Measurements from ENCODE around the gene ZNF664.

ZNF664 gene

GRCh38 chr12:124018539-124018938 lies 45.5 kb downstream of the ZNF664 start:
- H4K20me1 ChIP-seq (ENCODE audit: insufficient read depth, low read length), result no peaks in the 10 kb centered on the region
- no peaks in the 10 kb centered on the region for H3K36me3 ChIP-seq (ENCODE audit: insufficient read depth, low read length)
- no peak for ATAC-seq (ENCODE audit: insufficient read depth, low read depth)
- no peaks in the 10 kb centered on the region for H3K79me2 ChIP-seq (ENCODE audit: insufficient read depth, low read length)
- H2AFZ ChIP-seq (ENCODE audit: low read depth, low read length), result no peak overlapping the region
- TF ChIP-seq EZH2 (IDR thresholded peaks at IDR 0.05; ENCODE audit: borderline replicate concordance, low read depth, low read length, severe bottlenecking), result no peak
- TF ChIP-seq CTCF (IDR thresholded peaks at IDR 0.05; ENCODE audit: borderline replicate concordance, extremely low read depth, low read length, poor library complexity, severe bottlenecking), result no peak
- no peaks in the 10 kb centered on the region for H3K9me3 ChIP-seq (ENCODE audit: insufficient read depth, low read length, severe bottlenecking)
- no peak overlapping the region for H3K9ac ChIP-seq (ENCODE audit: low read depth, low read length)
- H3K4me3 ChIP-seq (ENCODE audit: low read depth in 1 of 2, low read length in 2 of 2), result no peak overlapping the region
- H3K4me2 ChIP-seq (ENCODE audit: insufficient read depth, low read length), result no peak overlapping the region
- DNase-seq, result no peak
- no peaks in the 10 kb centered on the region for H3K27me3 ChIP-seq (ENCODE audit: insufficient read depth, low read length, poor library complexity)
- no peak overlapping the region for H3K27ac ChIP-seq (ENCODE audit: low read length)
- H3K4me1 ChIP-seq (ENCODE audit: insufficient read depth, low read length), result no peaks in the 10 kb centered on the region

- Histone ChIP-seq H2AFZ (ENCODE audit: low read depth, low read length) (no peak overlapping the region), H3K4me3 (ENCODE audit: low read depth in 1 of 2, low read length in 2 of 2) (no peak overlapping the region), H3K36me3 (ENCODE audit: insufficient read depth, low read length) (no peaks in the 10 kb centered on the region), H3K9ac (ENCODE audit: low read depth, low read length) (no peak overlapping the region), H3K4me1 (ENCODE audit: insufficient read depth, low read length) (no peaks in the 10 kb centered on the region), H3K27me3 (ENCODE audit: insufficient read depth, low read length, poor library complexity) (no peaks in the 10 kb centered on the region), H3K4me2 (ENCODE audit: insufficient read depth, low read length) (no peak overlapping the region), H3K27ac (ENCODE audit: low read length) (no peak overlapping the region), H4K20me1 (ENCODE audit: insufficient read depth, low read length) (no peaks in the 10 kb centered on the region), H3K79me2 (ENCODE audit: insufficient read depth, low read length) (no peaks in the 10 kb centered on the region), H3K9me3 (ENCODE audit: insufficient read depth, low read length, severe bottlenecking) (no peaks in the 10 kb centered on the region)
- ATAC-seq (ENCODE audit: insufficient read depth, low read depth) (no peak), DNase-seq (no peak)
- TF ChIP-seq EZH2 (IDR thresholded peaks at IDR 0.05; ENCODE audit: borderline replicate concordance, low read depth, low read length, severe bottlenecking), result no peak
- TF ChIP-seq CTCF (IDR thresholded peaks at IDR 0.05; ENCODE audit: borderline replicate concordance, extremely low read depth, low read length, poor library complexity, severe bottlenecking), result no peak
Measured at GRCh38 chr12:124019115-124019514, 46.1 kb downstream of the ZNF664 start.

- no peaks in the 10 kb centered on the region for H4K20me1 ChIP-seq (ENCODE audit: insufficient read depth, low read length)
- no peak overlapping the region for H3K9ac ChIP-seq (ENCODE audit: low read depth, low read length)
- no peak overlapping the region for H3K4me3 ChIP-seq (ENCODE audit: low read depth in 1 of 2, low read length in 2 of 2)
- H3K36me3 ChIP-seq (ENCODE audit: insufficient read depth, low read length), result no peaks in the 10 kb centered on the region
- H3K4me2 ChIP-seq (ENCODE audit: insufficient read depth, low read length), result no peak overlapping the region
- DNase-seq (no peak), ATAC-seq (ENCODE audit: insufficient read depth, low read depth) (no peak)
- no peaks in the 10 kb centered on the region for H3K9me3 ChIP-seq (ENCODE audit: insufficient read depth, low read length, severe bottlenecking)
- no peak overlapping the region for H2AFZ ChIP-seq (ENCODE audit: low read depth, low read length)
- no peaks in the 10 kb centered on the region for H3K79me2 ChIP-seq (ENCODE audit: insufficient read depth, low read length)
- no peaks in the 10 kb centered on the region for H3K27me3 ChIP-seq (ENCODE audit: insufficient read depth, low read length, poor library complexity)
- TF ChIP-seq EZH2 (IDR thresholded peaks at IDR 0.05; ENCODE audit: borderline replicate concordance, low read depth, low read length, severe bottlenecking) (no peak), CTCF (IDR thresholded peaks at IDR 0.05; ENCODE audit: borderline replicate concordance, extremely low read depth, low read length, poor library complexity, severe bottlenecking) (no peak)
- no peaks in the 10 kb centered on the region for H3K4me1 ChIP-seq (ENCODE audit: insufficient read depth, low read length)
- no peak overlapping the region for H3K27ac ChIP-seq (ENCODE audit: low read length)
Measured at GRCh38 chr12:124020514-124020949, 47.5 kb downstream of the ZNF664 start.

- no peak overlapping the region for H3K4me3 ChIP-seq (ENCODE audit: low read depth in 1 of 2, low read length in 2 of 2)
- no peaks in the 10 kb centered on the region for H4K20me1 ChIP-seq (ENCODE audit: insufficient read depth, low read length)
- no peak overlapping the region for H3K4me2 ChIP-seq (ENCODE audit: insufficient read depth, low read length)
- no peak overlapping the region for H2AFZ ChIP-seq (ENCODE audit: low read depth, low read length)
- no peaks in the 10 kb centered on the region for H3K79me2 ChIP-seq (ENCODE audit: insufficient read depth, low read length)
- no peaks in the 10 kb centered on the region for H3K4me1 ChIP-seq (ENCODE audit: insufficient read depth, low read length)
- H3K36me3 ChIP-seq (ENCODE audit: insufficient read depth, low read length), result no peaks in the 10 kb centered on the region
- no peak for DNase-seq
- ATAC-seq (ENCODE audit: insufficient read depth, low read depth), result no peak
- no peaks in the 10 kb centered on the region for H3K9me3 ChIP-seq (ENCODE audit: insufficient read depth, low read length, severe bottlenecking)
- no peak overlapping the region for H3K9ac ChIP-seq (ENCODE audit: low read depth, low read length)
- H3K27me3 ChIP-seq (ENCODE audit: insufficient read depth, low read length, poor library complexity), result no peaks in the 10 kb centered on the region
- no peak overlapping the region for H3K27ac ChIP-seq (ENCODE audit: low read length)
- TF ChIP-seq CTCF (IDR thresholded peaks at IDR 0.05; ENCODE audit: borderline replicate concordance, extremely low read depth, low read length, poor library complexity, severe bottlenecking) (no peak), EZH2 (IDR thresholded peaks at IDR 0.05; ENCODE audit: borderline replicate concordance, low read depth, low read length, severe bottlenecking) (no peak)
Measured at GRCh38 chr12:124021007-124021406, 48.0 kb downstream of the ZNF664 start.

Measured in DND-41 (cell line).